ENCODE results near the gene HDAC7. TPM values are rescaled to one million over a fixed set of nuclear protein-coding genes. Genes with fewer than 3 reads are reported as not detected.
A peak's percentile ranks its signal among the peaks of the same experiment; 100 is the strongest.

The HDAC7 gene
- total RNA-seq, 2 experiments from 2014 or later, result 373 to 382 TPM

- Mint-ChIP-seq H3K27ac (no peak overlapping the region), H3K4me3 (peak overlapping the region; percentile 7), H3K4me1 (ENCODE audit: low read depth) (peaks cover 28% of the 10 kb centered on the region), H3K27me3 (no peaks in the 10 kb centered on the region), H3K36me3 (ENCODE audit: low read depth) (peaks cover 13% of the 10 kb centered on the region), H3K9me3 (no peaks in the 10 kb centered on the region)
- DNase-seq, result no peak
- ChIA-PET POLR2A (interaction anchor here (0.6 to 4.9 kb wide), 16 partner anchors 10 to 68 kb away, joined by 3 to 35 read pairs (median 4); no protein-coding TSS in a partner anchor), CTCF (interaction anchor here (0.8 to 19.4 kb wide), 22 partner anchors 9 to 184 kb away, joined by 3 to 685 read pairs (median 6); partner anchors contain the start of gene TMEM106C)
- ATAC-seq, result no peak
- intact Hi-C loops (cut with micrococcal nuclease), result loop anchor here (5.0 kb wide), 2 partner anchors 57 to 63 kb away; no protein-coding TSS in a partner anchor
- TF ChIP-seq CTCF (IDR thresholded peaks at IDR 0.05), result no peak
These were observed 39.7 kb downstream of the HDAC7 start for GRCh38 chr12:47779943-47780504.

- H3K4me3 Mint-ChIP-seq, result peak overlapping the region; percentile 7
These were observed 40.3 kb downstream of the HDAC7 start for GRCh38 chr12:47779301-47779942.

GRCh38 chr12:47778881-47779280 lies 40.8 kb downstream of the HDAC7 start:
- DNase-seq, result no peak
- Mint-ChIP-seq H3K27me3 (no peaks in the 10 kb centered on the region), H3K4me3 (no peak overlapping the region), H3K27ac (no peak overlapping the region), H3K9me3 (no peaks in the 10 kb centered on the region), H3K4me1 (ENCODE audit: low read depth) (peaks cover 31% of the 10 kb centered on the region), H3K36me3 (ENCODE audit: low read depth) (peaks cover 4% of the 10 kb centered on the region)
- intact Hi-C loops (cut with micrococcal nuclease), result loop anchor here (5.0 kb wide), 2 partner anchors 58 to 62 kb away; no protein-coding TSS in a partner anchor
- no peak for TF ChIP-seq CTCF (IDR thresholded peaks at IDR 0.05)
- CTCF ChIA-PET, result interaction anchor here (0.8 to 19.4 kb wide), 23 partner anchors 8 to 184 kb away, joined by 3 to 685 read pairs (median 6); partner anchors contain the start of genes RAPGEF3 and TMEM106C
- no peak for ATAC-seq
- POLR2A ChIA-PET, result interaction anchor here (0.8 to 4.9 kb wide), 12 partner anchors 9 to 66 kb away, joined by 3 to 35 read pairs (median 6); no protein-coding TSS in a partner anchor

More at GRCh38 chr12:47779301-47779942, 40.3 kb downstream of the HDAC7 start:
- H3K27me3 Mint-ChIP-seq, result no peaks in the 10 kb centered on the region
- peaks cover 31% of the 10 kb centered on the region for H3K4me1 Mint-ChIP-seq (ENCODE audit: low read depth)
- TF ChIP-seq CTCF (IDR thresholded peaks at IDR 0.05), result peak; percentile 89
- ChIA-PET POLR2A (interaction anchor here (0.6 to 4.9 kb wide), 16 partner anchors 9 to 67 kb away, joined by 3 to 35 read pairs (median 4); no protein-coding TSS in a partner anchor), CTCF (interaction anchor here (0.8 to 19.4 kb wide), 25 partner anchors 8 to 185 kb away, joined by 3 to 685 read pairs (median 5); partner anchors contain the start of gene TMEM106C)
- no peaks in the 10 kb centered on the region for H3K9me3 Mint-ChIP-seq
- peak; percentile 80 for ATAC-seq
- H3K36me3 Mint-ChIP-seq (ENCODE audit: low read depth), result peaks cover 7% of the 10 kb centered on the region
- H3K27ac Mint-ChIP-seq, result peak overlapping the region; percentile 18
- intact Hi-C loops (cut with micrococcal nuclease), result loop anchor here (5.0 kb wide), 2 partner anchors 58 to 62 kb away; no protein-coding TSS in a partner anchor
- peak; percentile 96 for DNase-seq

- TF ChIP-seq CTCF (IDR thresholded peaks at IDR 0.05), result no peak
- ChIA-PET POLR2A (interaction anchor here (0.9 to 2.2 kb wide), 9 partner anchors 8 to 128 kb away, joined by 3 to 10 read pairs (median 5); no protein-coding TSS in a partner anchor), CTCF (interaction anchor here (1.0 to 19.4 kb wide), 21 partner anchors 10 to 109 kb away, joined by 3 to 685 read pairs (median 6); partner anchors contain the start of gene RAPGEF3)
- H3K4me1 Mint-ChIP-seq (ENCODE audit: low read depth), result peaks cover 30% of the 10 kb centered on the region
- no peaks in the 10 kb centered on the region for H3K9me3 Mint-ChIP-seq
- H3K36me3 Mint-ChIP-seq (ENCODE audit: low read depth), result peaks cover 4% of the 10 kb centered on the region
- no peak for ATAC-seq
- H3K4me3 Mint-ChIP-seq, result no peak overlapping the region
- no peak for DNase-seq
- no peaks in the 10 kb centered on the region for H3K27me3 Mint-ChIP-seq
- no peak overlapping the region for H3K27ac Mint-ChIP-seq
- intact Hi-C loops (cut with micrococcal nuclease), result loop anchor here (5.0 kb wide), 2 partner anchors 59 to 61 kb away; no protein-coding TSS in a partner anchor
These were observed 41.8 kb downstream of the HDAC7 start for GRCh38 chr12:47777741-47778558.

Data from activated CD8-positive, alpha-beta T cell treated with anti-CD3 and anti-CD28 coated beads for 36 hours (primary cell).